Transverse colon (tissue), 4 donors: Measurements from ENCODE around the gene FBXW10B. TPM values are rescaled to one million over a fixed set of nuclear protein-coding genes. Genes with fewer than 3 reads are reported as not detected.

Experiments used
- DNase-seq: peaks from one replicate; pipeline ENCODE4 v3.0.0-alpha.2; 2019
- H3K27ac ChIP-seq, 4 donors: fragments of 200-600 bp; sonication (generic); 2 replicates each; pipeline ENCODE4 v1.5.1; 2016 to 2018; ENCODE audit warnings: inconsistent platforms in 4 of 4
- H3K27me3 ChIP-seq: fragments of 200-600 bp; sonication (generic); 2 replicates; pipeline ENCODE4 v1.5.1; 2017; ENCODE audit warnings: inconsistent platforms
- H3K36me3 ChIP-seq, 4 donors: fragments of 200-600 bp; sonication (generic); 2 replicates each; pipeline ENCODE4 v1.5.1; 2017 to 2019; ENCODE audit warnings: inconsistent platforms in 4 of 4
- H3K4me1 ChIP-seq, 4 donors: fragments of 200-600 bp; sonication (generic); 2 replicates each; pipeline ENCODE4 v1.5.1; 2017 to 2020; ENCODE audit warnings: inconsistent platforms in 4 of 4
- H3K4me3 ChIP-seq, 4 donors: fragments of 200-600 bp; sonication (generic); 1 replicate in 1 of 4; 2 replicates in 3 of 4; pipeline versions ENCODE4 v1.5.1 to v1.6.1; 2017 to 2019; ENCODE audit warnings: inconsistent platforms in 4 of 4
- H3K9me3 ChIP-seq, 2 donors: fragments of 200-600 bp; sonication (generic); 2 replicates each; pipeline ENCODE4 v1.5.1; 2017 to 2019; ENCODE audit warnings: inconsistent platforms in 2 of 2
- CTCF ChIP-seq, 5 experiments: fragments of 200-600 bp in 3 of 5; fragments of 450-650 bp in 2 of 5; sonication (generic) in 3 of 5; IDR thresholded peaks; 1 replicate in 2 of 5; 2 replicates in 3 of 5; pipeline ENCODE4 v1.5.1; 2016 to 2017; ENCODE audit warnings: antibody characterized with exemption in 5 of 5, inconsistent platforms in 3 of 5, mild to moderate bottlenecking in 2 of 5, moderate library complexity in 1 of 5
- EP300 ChIP-seq: sonication (generic); formaldehyde crosslinking; IDR thresholded peaks from one replicate; pipeline ENCODE4 v1.6.1; 2017; ENCODE audit warnings: antibody characterized with exemption, low read depth
- POLR2A ChIP-seq: fragments of 450-650 bp; IDR thresholded peaks from one replicate; pipeline ENCODE4 v1.6.1; 2016; ENCODE audit warnings: antibody characterized with exemption, mild to moderate bottlenecking, moderate library complexity
- POLR2AphosphoS5 ChIP-seq, 3 donors: sonication (generic); formaldehyde crosslinking; IDR thresholded peaks; one replicate each; pipeline ENCODE4 v1.6.1; 2016; ENCODE audit warnings: antibody characterized with exemption in 3 of 3
- WGBS, 2 donors: methylation state at CpG; one replicate each; pipeline ENCODE4 v1.1.5; 2018; ENCODE audit warnings: low coverage in 1 of 2; 5-methylcytosine and 5-hydroxymethylcytosine counted together
- in situ Hi-C, 4 donors: fragments of 200-750 bp; cut with MboI; loops; one replicate each; pipeline versions ENCODE4 v1.15.0 to v1.15.1; 2017; ENCODE audit warnings: low sequenced_read_pairs in 3 of 4, low pct_ligation_motif_present in 1 of 4, low pct_unique_long_range_greater_than_20kb in 1 of 4
- intact Hi-C: fragments of 100-400 bp; cut with DNase I; formaldehyde crosslinking; loops from one replicate; pipeline ENCODE4 v1.15.1; 2023; ENCODE audit warnings: low total_unique reads
- total RNA-seq, 4 donors: library from RNA; depleted of rRNA; stranded (reverse); fragments of >200 nt; gene quantifications; one replicate each; pipeline ENCODE4 v1.1.0, GENCODE V29; 2016

FBXW10B gene
- total RNA-seq, 4 donors from 2014 or later = 0.82 TPM; not detected in 3

- in situ Hi-C loops (no loop called here), intact Hi-C loops (no loop called here)
- H3K27me3 ChIP-seq = no peaks in the 10 kb centered on the region
- peak; percentile 94 for DNase-seq
- 4 to 8% methylated on average over 7 to 8 of the region's 8 CpGs for WGBS, 2 donors
- H3K9me3 ChIP-seq = no peaks in the 10 kb centered on the region
- H3K36me3 ChIP-seq = no peaks in the 10 kb centered on the region
- peak overlapping the region; percentile 3 to 48 (median 42) for H3K4me3 ChIP-seq
- peaks cover 8 to 33% (median 24%) of the 10 kb centered on the region in 4 donors for H3K4me1 ChIP-seq
- H3K27ac ChIP-seq = peak overlapping the region; percentile 78 to 89 (median 85)
- TF ChIP-seq CTCF (IDR thresholded peaks at IDR 0.05) (no peak), POLR2A (peak; percentile 78), POLR2AphosphoS5 (IDR thresholded peaks at IDR 0.05) (peak; percentile 82 to 86 (median 83)), EP300 (no peak)
Measured at GRCh38 chr17:15651583-15652110, 32.1 kb upstream of the FBXW10B start.

- Histone ChIP-seq H3K4me3 (peak overlapping the region; percentile 3 to 48 (median 42)), H3K27ac (peak overlapping the region; percentile 78 to 89 (median 85)), H3K4me1 (peaks cover 8 to 33% (median 25%) of the 10 kb centered on the region in 4 donors), H3K27me3 (no peaks in the 10 kb centered on the region), H3K36me3 (no peaks in the 10 kb centered on the region), H3K9me3 (no peaks in the 10 kb centered on the region)
- TF ChIP-seq CTCF (IDR thresholded peaks at IDR 0.05) (peak in 2 of 5 experiments; percentile 13 to 17), POLR2AphosphoS5 (IDR thresholded peaks at IDR 0.05) (no peak), EP300 (no peak)
- in situ Hi-C loops = no loop called here
- WGBS, 2 donors = 21 to 30% methylated on average over 6 to 14 of the region's 14 CpGs
- DNase-seq = peak; percentile 17
- intact Hi-C loops = no loop called here
Measured at GRCh38 chr17:15650741-15651582, 31.5 kb upstream of the FBXW10B start.

- in situ Hi-C loops = no loop called here
Measured at GRCh38 chr17:15649861-15650421, 30.4 kb upstream of the FBXW10B start.

More at GRCh38 chr17:15649861-15650421, 30.4 kb upstream of the FBXW10B start:
- peaks cover 8 to 42% (median 31%) of the 10 kb centered on the region in 4 donors for H3K4me1 ChIP-seq
- no peaks in the 10 kb centered on the region for H3K36me3 ChIP-seq
- intact Hi-C loops = no loop called here
- peak overlapping the region in 3 of 4 donors; percentile 40 to 48 (median 43) for H3K4me3 ChIP-seq
- peak overlapping the region; percentile 78 to 89 (median 85) for H3K27ac ChIP-seq
- WGBS, 2 donors = 16 to 23% methylated on average over 4 to 6 of the region's 6 CpGs
- TF ChIP-seq EP300 (peak; percentile 40), CTCF (IDR thresholded peaks at IDR 0.05) (no peak), POLR2AphosphoS5 (IDR thresholded peaks at IDR 0.05) (peak; percentile 52 to 57 (median 56))
- no peaks in the 10 kb centered on the region for H3K27me3 ChIP-seq
- DNase-seq = peak; percentile 80
- H3K9me3 ChIP-seq = no peaks in the 10 kb centered on the region
